ENCODE measurements around the gene PPP2R5A.
"Not testable (repeated sequence)": the region's sequence is repeated elsewhere in the genome, so short reads cannot be mapped to it uniquely, and the experiment has no call there.

Gene PPP2R5A

GRCh38 chr1:212283741-212284140, 1.5 kb upstream of the PPP2R5A start:
- Mint-ChIP-seq H3K36me3 (ENCODE audit: insufficient read depth) (peaks cover 19% of the 10 kb centered on the region), H3K4me3 (peak overlapping the region; percentile 93 to 95), H3K27me3 (no peaks in the 10 kb centered on the region), H3K9me3 (no peaks in the 10 kb centered on the region), H3K4me1 (ENCODE audit: low read depth in 2 of 2) (peaks cover 19 to 23% of the 10 kb centered on the region in 2 donors), H3K27ac (peak overlapping the region; percentile 95 to 97)
- ATAC-seq (replicated peaks), result no peak
- DNase-seq, result no peak

GRCh38 chr1:212284332-212284743, 872 bp upstream of the PPP2R5A start:
- ATAC-seq (replicated peaks) (no peak), DNase-seq (no peak)
- Mint-ChIP-seq H3K27ac (peak overlapping the region; percentile 95 to 97), H3K36me3 (ENCODE audit: insufficient read depth) (peaks cover 19% of the 10 kb centered on the region), H3K4me1 (ENCODE audit: low read depth in 2 of 2) (peaks cover 22 to 28% of the 10 kb centered on the region in 2 donors), H3K27me3 (no peaks in the 10 kb centered on the region), H3K4me3 (peak overlapping the region; percentile 93 to 95), H3K9me3 (no peaks in the 10 kb centered on the region)

GRCh38 chr1:212285685-212286555, 710 bp downstream of the PPP2R5A start:
- H3K4me3 Mint-ChIP-seq, result peak overlapping the region; percentile 93 to 95
- ATAC-seq (replicated peaks) (peak; percentile 23), DNase-seq (peak; percentile 68 to 73 (median 70))
- H3K9me3 Mint-ChIP-seq, result no peaks in the 10 kb centered on the region
- peaks cover 28 to 39% of the 10 kb centered on the region in 2 donors for H3K4me1 Mint-ChIP-seq (ENCODE audit: low read depth in 2 of 2)
- no peaks in the 10 kb centered on the region for H3K27me3 Mint-ChIP-seq
- H3K27ac Mint-ChIP-seq, result peak overlapping the region; percentile 95 to 97
- H3K36me3 Mint-ChIP-seq (ENCODE audit: insufficient read depth), result peaks cover 19% of the 10 kb centered on the region

GRCh38 chr1:212286556-212287131, 1.4 kb downstream of the PPP2R5A start:
- Mint-ChIP-seq H3K27me3 (no peaks in the 10 kb centered on the region), H3K4me1 (ENCODE audit: low read depth in 2 of 2) (peaks cover 34 to 46% of the 10 kb centered on the region in 2 donors), H3K27ac (peak overlapping the region; percentile 95 to 97), H3K9me3 (no peaks in the 10 kb centered on the region), H3K4me3 (peak overlapping the region; percentile 93 to 95), H3K36me3 (ENCODE audit: insufficient read depth) (peaks cover 19% of the 10 kb centered on the region)
- ATAC-seq (replicated peaks), result no peak
- DNase-seq, result no peak

- no peak for DNase-seq
Measured at GRCh38 chr1:212287261-212287895, 2.2 kb downstream of the PPP2R5A start.

GRCh38 chr1:212287995-212288394, 2.8 kb downstream of the PPP2R5A start:
- not testable (repeated sequence) for ATAC-seq (replicated peaks); DNase-seq; H3K27me3 Mint-ChIP-seq; H3K9me3 Mint-ChIP-seq
- H3K27ac Mint-ChIP-seq, result peak overlapping the region; percentile 51 to 83
- H3K4me3 Mint-ChIP-seq, result peak overlapping the region; percentile 81 to 95
- H3K4me1 Mint-ChIP-seq (ENCODE audit: low read depth in 2 of 2), result peaks cover 47 to 60% of the 10 kb centered on the region in 2 donors
- peaks cover 19% of the 10 kb centered on the region for H3K36me3 Mint-ChIP-seq (ENCODE audit: insufficient read depth)

More at GRCh38 chr1:212287261-212287895, 2.2 kb downstream of the PPP2R5A start:
- H3K27me3 Mint-ChIP-seq, result no peaks in the 10 kb centered on the region
- H3K36me3 Mint-ChIP-seq (ENCODE audit: insufficient read depth), result peaks cover 19% of the 10 kb centered on the region
- H3K27ac Mint-ChIP-seq, result peak overlapping the region; percentile 95 to 97
- no peaks in the 10 kb centered on the region for H3K9me3 Mint-ChIP-seq
- no peak for ATAC-seq (replicated peaks)
- peaks cover 41 to 54% of the 10 kb centered on the region in 2 donors for H3K4me1 Mint-ChIP-seq (ENCODE audit: low read depth in 2 of 2)
- peak overlapping the region; percentile 93 to 95 for H3K4me3 Mint-ChIP-seq

GRCh38 chr1:212288615-212289014, 3.4 kb downstream of the PPP2R5A start:
- peaks cover 19% of the 10 kb centered on the region for H3K36me3 Mint-ChIP-seq (ENCODE audit: insufficient read depth)
- peak overlapping the region in 1 of 2 donors; percentile 83 for H3K27ac Mint-ChIP-seq
- peak overlapping the region; percentile 81 to 95 for H3K4me3 Mint-ChIP-seq
- H3K4me1 Mint-ChIP-seq (ENCODE audit: low read depth in 2 of 2), result peaks cover 48 to 64% of the 10 kb centered on the region in 2 donors
- DNase-seq (no peak), ATAC-seq (replicated peaks) (no peak)
- no peaks in the 10 kb centered on the region for H3K27me3 Mint-ChIP-seq
- no peaks in the 10 kb centered on the region for H3K9me3 Mint-ChIP-seq

GRCh38 chr1:212289262-212290077, 4.3 kb downstream of the PPP2R5A start:
- Mint-ChIP-seq H3K9me3 (no peaks in the 10 kb centered on the region), H3K27ac (no peak overlapping the region), H3K36me3 (ENCODE audit: insufficient read depth) (peaks cover 19% of the 10 kb centered on the region), H3K4me3 (peak overlapping the region; percentile 52 to 63), H3K27me3 (no peaks in the 10 kb centered on the region), H3K4me1 (ENCODE audit: low read depth in 2 of 2) (peaks cover 44 to 65% of the 10 kb centered on the region in 2 donors)
- no peak for ATAC-seq (replicated peaks)
- no peak for DNase-seq

GRCh38 chr1:212290608-212291007, 5.4 kb downstream of the PPP2R5A start:
- peak overlapping the region; percentile 3 to 20 for H3K27ac Mint-ChIP-seq
- peaks cover 49 to 72% of the 10 kb centered on the region in 2 donors for H3K4me1 Mint-ChIP-seq (ENCODE audit: low read depth in 2 of 2)
- DNase-seq (no peak), ATAC-seq (replicated peaks) (no peak)
- H3K9me3 Mint-ChIP-seq, result no peaks in the 10 kb centered on the region
- H3K36me3 Mint-ChIP-seq (ENCODE audit: insufficient read depth), result peaks cover 9% of the 10 kb centered on the region
- no peaks in the 10 kb centered on the region for H3K27me3 Mint-ChIP-seq
- peak overlapping the region; percentile 48 to 52 for H3K4me3 Mint-ChIP-seq

- Mint-ChIP-seq H3K27ac (peak overlapping the region in 1 of 2 donors; percentile 57), H3K27me3 (no peaks in the 10 kb centered on the region), H3K4me1 (ENCODE audit: low read depth in 2 of 2) (peaks cover 53 to 76% of the 10 kb centered on the region in 2 donors), H3K9me3 (no peaks in the 10 kb centered on the region), H3K4me3 (peak overlapping the region; percentile 48 to 52), H3K36me3 (ENCODE audit: insufficient read depth) (peaks cover 2% of the 10 kb centered on the region)
- peak; percentile 15 to 22 (median 15) for DNase-seq
- ATAC-seq (replicated peaks), result peak; percentile 93
Measured at GRCh38 chr1:212291505-212292134, 6.4 kb downstream of the PPP2R5A start.

- peak overlapping the region; percentile 15 to 52 for H3K4me3 Mint-ChIP-seq
- no peaks in the 10 kb centered on the region for H3K36me3 Mint-ChIP-seq (ENCODE audit: insufficient read depth)
- H3K9me3 Mint-ChIP-seq, result no peaks in the 10 kb centered on the region
- no peak for DNase-seq
- H3K4me1 Mint-ChIP-seq (ENCODE audit: low read depth in 2 of 2), result peaks cover 53 to 76% of the 10 kb centered on the region in 2 donors
- no peaks in the 10 kb centered on the region for H3K27me3 Mint-ChIP-seq
- ATAC-seq (replicated peaks), result no peak
- H3K27ac Mint-ChIP-seq, result peak overlapping the region in 1 of 2 donors; percentile 57
Measured at GRCh38 chr1:212292250-212293105, 7.3 kb downstream of the PPP2R5A start.

- ATAC-seq (replicated peaks) (no peak), DNase-seq (no peak)
- Mint-ChIP-seq H3K27me3 (no peaks in the 10 kb centered on the region), H3K27ac (peak overlapping the region in 1 of 2 donors; percentile 57), H3K4me3 (peak overlapping the region; percentile 15 to 52), H3K36me3 (ENCODE audit: insufficient read depth) (no peaks in the 10 kb centered on the region), H3K4me1 (ENCODE audit: low read depth in 2 of 2) (peaks cover 50 to 72% of the 10 kb centered on the region in 2 donors), H3K9me3 (no peaks in the 10 kb centered on the region)
Measured at GRCh38 chr1:212293579-212293978, 8.4 kb downstream of the PPP2R5A start.
